ENCODE measurements around the gene CSF3R. TPM values are rescaled to one million over a fixed set of nuclear protein-coding genes. Genes with fewer than 3 reads are reported as not detected.

The CSF3R gene
- total RNA-seq, 1 experiment from 2014 or later: not detected

- H3K27ac Mint-ChIP-seq: 0 out of 7 replicates have a peak overlapping the region, but pooled peaks of 2 of the 3 experiments have one; percentile 11 to 45
- no peak overlapping the region for H2BK5ac ChIP-seq (ENCODE audit: insufficient read length, low read length)
- TF ChIP-seq CTCF (conservative IDR thresholded peaks at IDR 0.05): no peak
These were observed 62.3 kb downstream of the CSF3R start for GRCh38 chr1:36420409-36420808.

More at GRCh38 chr1:36420409-36420808, 62.3 kb downstream of the CSF3R start:
- Histone ChIP-seq H3K4ac (ENCODE audit: low read depth, low read length) (no peak overlapping the region), H3K9me3 (ENCODE audit: control insufficient read depth, low read depth, low read length) (no peaks in the 10 kb centered on the region), H3K56ac (ENCODE audit: insufficient read length, low read depth, low read length) (no peak overlapping the region), H2AK5ac (ENCODE audit: insufficient read length, low read length) (no peak overlapping the region), H3K9ac (ENCODE audit: extremely low read depth, insufficient read length, low read length) (no peak overlapping the region), H3K4me2 (ENCODE audit: insufficient read depth, insufficient read length, low read length) (no peak overlapping the region), H2BK12ac (ENCODE audit: insufficient read length, low read depth, low read length) (no peak overlapping the region), H3K27ac (ENCODE audit: insufficient read length, low read depth, low read length) (no peak overlapping the region), H3K4me1 (ENCODE audit: insufficient read depth, low read length) (no peaks in the 10 kb centered on the region), H4K5ac (ENCODE audit: insufficient read length, low read depth, low read length) (no peak overlapping the region), H2BK120ac (ENCODE audit: low read depth, low read length, poor library complexity, severe bottlenecking) (no peak overlapping the region), H3K14ac (ENCODE audit: insufficient read depth, low read length) (no peak overlapping the region), H3K79me2 (ENCODE audit: insufficient read depth, low read length) (no peaks in the 10 kb centered on the region), H3T11ph (ENCODE audit: low read length) (no peak overlapping the region), H4K20me1 (ENCODE audit: control insufficient read depth, insufficient read depth, insufficient read length) (no peaks in the 10 kb centered on the region), H3K23me2 (ENCODE audit: insufficient read length, low read depth, low read length, poor library complexity, severe bottlenecking) (peaks cover 3% of the 10 kb centered on the region), H4K91ac (ENCODE audit: insufficient read length, low read depth, low read length) (no peak overlapping the region), H3K23ac (ENCODE audit: insufficient read length, low read depth, low read length) (no peak overlapping the region), H3K18ac (ENCODE audit: insufficient read length, low read depth, low read length) (no peak overlapping the region), H2BK15ac (ENCODE audit: low read depth, low read length) (no peak overlapping the region), H3K79me1 (ENCODE audit: insufficient read depth, low read depth, low read length, poor library complexity, severe bottlenecking) (no peaks in the 10 kb centered on the region), H3K27me3 (ENCODE audit: insufficient read depth, low read length) (no peaks in the 10 kb centered on the region), H2BK20ac (ENCODE audit: low read depth, low read length, poor library complexity, severe bottlenecking) (no peak overlapping the region), H4K8ac (replicated peaks; ENCODE audit: insufficient read length, low read depth, low read length) (no peak overlapping the region), H2AFZ (ENCODE audit: low read length) (no peak overlapping the region)
- DNase-seq: no peak
- H3K9me3 Mint-ChIP-seq: no peaks in the 10 kb centered on the region; a peak in 1 of 5 replicates
- WGBS (ENCODE audit: extremely low coverage, insufficient read length, low lambda C conversion rate): no CpG with 5 or more reads among the region's 5 CpGs
- no peak overlapping the region; a peak in 1 of 5 replicates for H3K4me3 Mint-ChIP-seq
- H3K36me3 Mint-ChIP-seq (ENCODE audit: insufficient read depth in 1 of 3, low read depth in 3 of 3): peaks cover 0 to 3% (median 0%) of the 10 kb centered on the region in 3 experiments; a peak in 1 of 7 replicates
- H3K27me3 Mint-ChIP-seq (ENCODE audit: low read depth): no peaks in the 10 kb centered on the region
- peaks cover 9 to 10% of the 10 kb centered on the region in 2 experiments for H3K4me1 Mint-ChIP-seq

Data from H9 (cell line).